Measurements from ENCODE around the gene FBXO28. TPM values are rescaled to one million over a fixed set of nuclear protein-coding genes. Genes with fewer than 3 reads are reported as not detected.

FBXO28 gene
- total RNA-seq, 1 experiment from 2014 or later: 37.0 TPM

DNA sequence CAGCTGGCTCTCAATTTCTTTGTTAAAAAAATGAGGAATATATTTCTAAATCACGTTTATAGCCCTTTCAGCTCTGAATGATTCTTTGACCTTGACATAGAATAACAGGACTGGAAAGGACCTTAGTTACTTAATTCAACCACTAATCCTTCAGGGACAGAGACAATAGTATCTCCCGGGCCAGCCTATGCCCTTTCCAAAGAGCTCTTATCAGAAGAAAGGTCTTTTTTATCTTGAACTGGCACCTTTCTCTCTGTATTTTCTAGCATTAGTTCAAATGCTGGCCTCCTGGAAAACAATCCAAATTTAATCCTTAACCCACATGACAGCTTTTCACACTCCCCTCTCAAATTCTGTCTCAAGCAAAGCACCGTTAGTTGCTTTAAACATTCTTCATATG lies 44.8 kb upstream of the FBXO28 start:
- Histone ChIP-seq H3K9me3 (ENCODE audit: control insufficient read depth in 1 of 2, insufficient read depth in 1 of 2, low read depth in 1 of 2, low read length in 2 of 2) (no peaks in the 10 kb centered on the region), H4K20me1 (ENCODE audit: insufficient read depth) (no peaks in the 10 kb centered on the region), H3K9me2 (ENCODE audit: insufficient read depth) (no peaks in the 10 kb centered on the region), H3K9ac (ENCODE audit: low read length) (no peak overlapping the region), H3K4me1 (ENCODE audit: control insufficient read depth in 1 of 2, insufficient read depth in 2 of 2, low read length in 2 of 2) (peaks cover 11 to 29% of the 10 kb centered on the region in 2 experiments; a peak in 3 of 4 replicates), H3K36me3 (ENCODE audit: control insufficient read depth in 1 of 2, insufficient read depth in 2 of 2, low read length in 2 of 2) (no peaks in the 10 kb centered on the region), H3K27me3 (ENCODE audit: insufficient read depth, low read length) (no peaks in the 10 kb centered on the region), H3K4me3 (replicated peaks in 1 of 2; ENCODE audit: low read depth in 1 of 2, low read length in 2 of 2) (no peak overlapping the region), H2AFZ (ENCODE audit: low read depth, low read length, poor library complexity, severe bottlenecking) (no peak overlapping the region), H3K79me2 (ENCODE audit: insufficient read depth, low read length) (no peaks in the 10 kb centered on the region), H3K4me2 (ENCODE audit: low read length) (no peak overlapping the region), H3K27ac (ENCODE audit: low read depth, low read length) (no peak overlapping the region)
- BruUV-seq (replicated peaks): no TSS peak
- ChIA-PET POLR2A (no interaction called here), RAD21 (ENCODE audit: low non-redundant PET in 1 of 2, low total read pairs in 2 of 2, uncharacterized antibody in 2 of 2, unreplicated experiment in 2 of 2) (no interaction called here), CTCF (no interaction called here)
- DNase-seq (ENCODE audit: low read depth, low spot score) (no peak), ATAC-seq (no peak)
- TF ChIP-seq, protein P1, sequence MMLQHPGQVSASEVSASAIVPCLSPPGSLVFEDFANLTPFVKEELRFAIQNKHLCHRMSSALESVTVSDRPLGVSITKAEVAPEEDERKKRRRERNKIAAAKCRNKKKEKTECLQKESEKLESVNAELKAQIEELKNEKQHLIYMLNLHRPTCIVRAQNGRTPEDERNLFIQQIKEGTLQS (IDR thresholded peaks at IDR 0.05): no peak
- TF ChIP-seq, protein P2, sequence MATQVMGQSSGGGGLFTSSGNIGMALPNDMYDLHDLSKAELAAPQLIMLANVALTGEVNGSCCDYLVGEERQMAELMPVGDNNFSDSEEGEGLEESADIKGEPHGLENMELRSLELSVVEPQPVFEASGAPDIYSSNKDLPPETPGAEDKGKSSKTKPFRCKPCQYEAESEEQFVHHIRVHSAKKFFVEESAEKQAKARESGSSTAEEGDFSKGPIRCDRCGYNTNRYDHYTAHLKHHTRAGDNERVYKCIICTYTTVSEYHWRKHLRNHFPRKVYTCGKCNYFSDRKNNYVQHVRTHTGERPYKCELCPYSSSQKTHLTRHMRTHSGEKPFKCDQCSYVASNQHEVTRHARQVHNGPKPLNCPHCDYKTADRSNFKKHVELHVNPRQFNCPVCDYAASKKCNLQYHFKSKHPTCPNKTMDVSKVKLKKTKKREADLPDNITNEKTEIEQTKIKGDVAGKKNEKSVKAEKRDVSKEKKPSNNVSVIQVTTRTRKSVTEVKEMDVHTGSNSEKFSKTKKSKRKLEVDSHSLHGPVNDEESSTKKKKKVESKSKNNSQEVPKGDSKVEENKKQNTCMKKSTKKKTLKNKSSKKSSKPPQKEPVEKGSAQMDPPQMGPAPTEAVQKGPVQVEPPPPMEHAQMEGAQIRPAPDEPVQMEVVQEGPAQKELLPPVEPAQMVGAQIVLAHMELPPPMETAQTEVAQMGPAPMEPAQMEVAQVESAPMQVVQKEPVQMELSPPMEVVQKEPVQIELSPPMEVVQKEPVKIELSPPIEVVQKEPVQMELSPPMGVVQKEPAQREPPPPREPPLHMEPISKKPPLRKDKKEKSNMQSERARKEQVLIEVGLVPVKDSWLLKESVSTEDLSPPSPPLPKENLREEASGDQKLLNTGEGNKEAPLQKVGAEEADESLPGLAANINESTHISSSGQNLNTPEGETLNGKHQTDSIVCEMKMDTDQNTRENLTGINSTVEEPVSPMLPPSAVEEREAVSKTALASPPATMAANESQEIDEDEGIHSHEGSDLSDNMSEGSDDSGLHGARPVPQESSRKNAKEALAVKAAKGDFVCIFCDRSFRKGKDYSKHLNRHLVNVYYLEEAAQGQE (IDR thresholded peaks at IDR 0.05; ENCODE audit: low read depth): no peak
- intact Hi-C loops (cut with micrococcal nuclease): no loop called here

DNA sequence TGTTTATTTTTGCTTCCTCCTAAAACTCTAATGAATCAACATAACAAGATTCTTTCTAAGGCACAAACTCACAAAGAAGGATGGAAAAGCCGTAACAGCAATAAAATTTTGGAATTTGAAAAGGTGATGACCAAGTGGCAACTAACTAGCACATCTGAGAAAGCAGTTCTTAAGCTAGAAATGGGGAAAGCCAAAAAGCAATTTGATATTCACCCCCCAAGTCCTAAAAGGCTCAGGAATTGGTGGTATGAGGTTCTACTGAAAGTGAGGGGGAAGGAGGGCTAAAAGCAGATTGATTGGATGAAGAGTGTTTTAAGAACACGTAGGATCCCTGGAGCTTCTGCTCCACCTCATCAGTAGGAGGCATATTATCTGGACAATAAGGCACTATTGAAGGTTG lies 43.4 kb upstream of the FBXO28 start:
- H3K4me1 ChIP-seq (ENCODE audit: control insufficient read depth in 1 of 2, insufficient read depth in 2 of 2, low read length in 2 of 2): peaks cover 4 to 18% of the 10 kb centered on the region in 2 experiments; a peak in 3 of 4 replicates
- POLR2A ChIA-PET: no interaction called here
- H3K79me2 ChIP-seq (ENCODE audit: insufficient read depth, low read length): no peaks in the 10 kb centered on the region
- no peak overlapping the region for H3K27ac ChIP-seq (ENCODE audit: low read depth, low read length)
- RAD21 ChIA-PET (ENCODE audit: low non-redundant PET in 1 of 2, low total read pairs in 2 of 2, uncharacterized antibody in 2 of 2, unreplicated experiment in 2 of 2): no interaction called here
- no peaks in the 10 kb centered on the region for H3K27me3 ChIP-seq (ENCODE audit: insufficient read depth, low read length)
- H3K4me3 ChIP-seq (replicated peaks in 1 of 2; ENCODE audit: low read depth in 1 of 2, low read length in 2 of 2): no peak overlapping the region
- H3K36me3 ChIP-seq (ENCODE audit: control insufficient read depth in 1 of 2, insufficient read depth in 2 of 2, low read length in 2 of 2): no peaks in the 10 kb centered on the region
- CTCF ChIA-PET: no interaction called here
- no peak overlapping the region for H3K4me2 ChIP-seq (ENCODE audit: low read length)
- DNase-seq (ENCODE audit: low read depth, low spot score) (no peak), ATAC-seq (no peak)
- H3K9me2 ChIP-seq (ENCODE audit: insufficient read depth): no peaks in the 10 kb centered on the region
- H3K9ac ChIP-seq (ENCODE audit: low read length): no peak overlapping the region
- no peaks in the 10 kb centered on the region for H4K20me1 ChIP-seq (ENCODE audit: insufficient read depth)
- H2AFZ ChIP-seq (ENCODE audit: low read depth, low read length, poor library complexity, severe bottlenecking): no peak overlapping the region
- no peaks in the 10 kb centered on the region for H3K9me3 ChIP-seq (ENCODE audit: control insufficient read depth in 1 of 2, insufficient read depth in 1 of 2, low read depth in 1 of 2, low read length in 2 of 2)
- intact Hi-C loops (cut with micrococcal nuclease): no loop called here
- TF ChIP-seq, protein P3, sequence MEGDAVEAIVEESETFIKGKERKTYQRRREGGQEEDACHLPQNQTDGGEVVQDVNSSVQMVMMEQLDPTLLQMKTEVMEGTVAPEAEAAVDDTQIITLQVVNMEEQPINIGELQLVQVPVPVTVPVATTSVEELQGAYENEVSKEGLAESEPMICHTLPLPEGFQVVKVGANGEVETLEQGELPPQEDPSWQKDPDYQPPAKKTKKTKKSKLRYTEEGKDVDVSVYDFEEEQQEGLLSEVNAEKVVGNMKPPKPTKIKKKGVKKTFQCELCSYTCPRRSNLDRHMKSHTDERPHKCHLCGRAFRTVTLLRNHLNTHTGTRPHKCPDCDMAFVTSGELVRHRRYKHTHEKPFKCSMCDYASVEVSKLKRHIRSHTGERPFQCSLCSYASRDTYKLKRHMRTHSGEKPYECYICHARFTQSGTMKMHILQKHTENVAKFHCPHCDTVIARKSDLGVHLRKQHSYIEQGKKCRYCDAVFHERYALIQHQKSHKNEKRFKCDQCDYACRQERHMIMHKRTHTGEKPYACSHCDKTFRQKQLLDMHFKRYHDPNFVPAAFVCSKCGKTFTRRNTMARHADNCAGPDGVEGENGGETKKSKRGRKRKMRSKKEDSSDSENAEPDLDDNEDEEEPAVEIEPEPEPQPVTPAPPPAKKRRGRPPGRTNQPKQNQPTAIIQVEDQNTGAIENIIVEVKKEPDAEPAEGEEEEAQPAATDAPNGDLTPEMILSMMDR (IDR thresholded peaks at IDR 0.05 in 2 of 3, conservative IDR thresholded peaks at IDR 0.05 in 1 of 3; ENCODE audit: borderline replicate concordance in 1 of 3, insufficient read depth in 1 of 3, low read depth in 2 of 3, low read length in 2 of 3): no peak
- TF ChIP-seq, protein P1 (IDR thresholded peaks at IDR 0.05): no peak
- TF ChIP-seq EGR1 (IDR thresholded peaks at IDR 0.05; ENCODE audit: low read depth): no peak
- TF ChIP-seq SP1 (IDR thresholded peaks at IDR 0.05; ENCODE audit: low read depth): no peak
- TF ChIP-seq FOSL1 (IDR thresholded peaks at IDR 0.05; ENCODE audit: low read depth): no peak
- TF ChIP-seq CBX3 (IDR thresholded peaks at IDR 0.05; ENCODE audit: low read depth): no peak
- TF ChIP-seq ELF1 (IDR thresholded peaks at IDR 0.05; ENCODE audit: borderline replicate concordance, low read depth): no peak
- no TSS peak for BruUV-seq (replicated peaks)

Data from HCT116 (cell line).